Endothelial cell of umbilical vein (primary cell): ENCODE measurements around the gene LGALS4. TPM values are rescaled to one million over a fixed set of nuclear protein-coding genes. Genes with fewer than 3 reads are reported as not detected.

ENCODE experiments used
- BruUV-seq: library from RNA; stranded (reverse); fragments of 400-500 nt; replicated peaks from 2 replicates; lab custom pipeline; 2021; lab: Mats Ljungman, UMichigan
- CTCF ChIA-PET: fragments of 300-600, 350-600 bp; sonication (Branson Sonifier 250); formaldehyde crosslinking; loops from one replicate; lab custom pipeline; 2021; ENCODE audit warnings: antibody characterized with exemption, inconsistent platforms; lab: Charles Lee
- POLR2A ChIA-PET: fragments of 300-600, 350-600 bp; sonication (Branson Sonifier 250); formaldehyde crosslinking; loops from one replicate; lab custom pipeline; 2021; ENCODE audit warnings: antibody characterized with exemption, inconsistent platforms; lab: Charles Lee
- DNase-seq: peaks from one replicate; pipeline ENCODE4 v3.0.0-alpha.2; 2011; ENCODE audit warnings: low read depth, low spot score
- FAIRE-seq: peaks from 2 replicates; lab custom pipeline; 2011; peaks lifted over from hg19 to GRCh38; lab: Jason Lieb, UNC
- H2AFZ ChIP-seq: 2 replicates; pipeline ENCODE4 v1.6.0; 2012; ENCODE audit warnings: low read depth, low read length, control low read depth, inconsistent platforms
- H3K27ac ChIP-seq: 2 replicates; pipeline ENCODE4 v1.5.1; 2011; ENCODE audit warnings: low read depth, mild to moderate bottlenecking, control low read depth, low read length, moderate library complexity; ENCODE audit not compliant: insufficient read depth
- H3K27me3 ChIP-seq, 2 experiments: 2 replicates each; pipeline versions ENCODE4 v1.6.0 to v1.6.1; 2011; ENCODE audit warnings: low read length in 2 of 2, mixed read lengths in 1 of 2; ENCODE audit not compliant: control insufficient read depth in 2 of 2, insufficient read depth in 2 of 2
- H3K36me3 ChIP-seq, 2 experiments: 2 replicates in 1 of 2; 3 replicates in 1 of 2; pipeline ENCODE4 v1.5.1; 2011; ENCODE audit warnings: low read length in 2 of 2, mild to moderate bottlenecking in 1 of 2, moderate library complexity in 1 of 2; ENCODE audit not compliant: control insufficient read depth in 2 of 2, insufficient read depth in 2 of 2; ENCODE audit errors: extremely low read depth in 1 of 2
- H3K4me1 ChIP-seq: 3 replicates; pipeline ENCODE4 v1.5.1; 2011; ENCODE audit warnings: mild to moderate bottlenecking, low read length; ENCODE audit not compliant: control insufficient read depth, insufficient read depth; ENCODE audit errors: extremely low read depth
- H3K4me2 ChIP-seq: 2 replicates; pipeline ENCODE4 v1.6.1; 2011; ENCODE audit warnings: low read length, control low read depth, mixed read lengths; ENCODE audit not compliant: insufficient read depth
- H3K4me3 ChIP-seq, 3 experiments: fragments of 200-600 bp in 1 of 3; sonication (generic), shearing (Covaris generic) in 1 of 3; replicated peaks in 1 of 3; 2 replicates each; pipeline ENCODE4 v1.5.1; 2011 to 2016; ENCODE audit warnings: control low read depth in 3 of 3, low read length in 3 of 3, mild to moderate bottlenecking in 2 of 3, inconsistent platforms in 1 of 3, low read depth in 1 of 3, moderate library complexity in 1 of 3; ENCODE audit not compliant: insufficient read depth in 1 of 3
- H3K79me2 ChIP-seq: 2 replicates; pipeline ENCODE4 v1.6.0; 2012; ENCODE audit warnings: low read length, inconsistent platforms; ENCODE audit not compliant: control insufficient read depth, insufficient read depth
- H3K9ac ChIP-seq: replicated peaks from 2 replicates; pipeline ENCODE3; 2011; ENCODE audit warnings: low read length, control low read depth; ENCODE audit not compliant: insufficient read depth; ENCODE audit errors: extremely low read depth
- H3K9me1 ChIP-seq: replicated peaks from 3 replicates; pipeline ENCODE4 v1.6.0; 2011; ENCODE audit warnings: mild to moderate bottlenecking, low read length; ENCODE audit not compliant: control insufficient read depth, insufficient read depth; ENCODE audit errors: extremely low read depth
- H3K9me3 ChIP-seq: replicated peaks from 2 replicates; pipeline ENCODE4 v1.5.1; 2012; ENCODE audit warnings: low read length, inconsistent platforms; ENCODE audit not compliant: control insufficient read depth, insufficient read depth
- H4K20me1 ChIP-seq: replicated peaks from 2 replicates; pipeline ENCODE3; 2011; ENCODE audit warnings: mild to moderate bottlenecking, low read length; ENCODE audit not compliant: control insufficient read depth, insufficient read depth; ENCODE audit errors: extremely low read depth
- CTCF ChIP-seq, 2 donors: IDR thresholded peaks; 1 replicate in 1 of 2; 2 replicates in 1 of 2; pipeline ENCODE4 v1.5.1; 2011; ENCODE audit warnings: low read length in 2 of 2, mild to moderate bottlenecking in 2 of 2, moderate library complexity in 2 of 2, control low read depth in 1 of 2, inconsistent platforms in 1 of 2, low read depth in 1 of 2; ENCODE audit not compliant: insufficient read depth in 1 of 2; ENCODE audit errors: extremely low read depth in 1 of 2
- EZH2 ChIP-seq: IDR thresholded peaks from 2 replicates; pipeline ENCODE4 v1.6.1; 2012; ENCODE audit warnings: borderline replicate concordance, low read depth, mild to moderate bottlenecking, moderate library complexity, low read length, inconsistent platforms; ENCODE audit not compliant: severe bottlenecking
- FOS ChIP-seq: IDR thresholded peaks from 2 replicates; pipeline ENCODE4 v1.6.1; 2011; ENCODE audit warnings: mild to moderate bottlenecking, low read length, moderate library complexity, borderline replicate concordance; ENCODE audit not compliant: insufficient read depth
- GATA2 ChIP-seq: IDR thresholded peaks from 2 replicates; pipeline ENCODE4 v1.7.0; 2011; ENCODE audit warnings: low read depth, mild to moderate bottlenecking, moderate library complexity, mixed read lengths, low read length; ENCODE audit not compliant: insufficient read length, insufficient read depth
- JUN ChIP-seq: IDR thresholded peaks from 2 replicates; pipeline ENCODE4 v1.6.1; 2011; ENCODE audit warnings: borderline replicate concordance, low read depth; ENCODE audit not compliant: insufficient read length, insufficient read depth
- MAX ChIP-seq: IDR thresholded peaks from 2 replicates; pipeline ENCODE4 v1.6.1; 2011; ENCODE audit not compliant: insufficient read depth, insufficient read length
- MYC ChIP-seq: IDR thresholded peaks from one replicate; pipeline ENCODE4 v1.6.1; 2011; ENCODE audit warnings: mild to moderate bottlenecking, low read depth, low read length
- POLR2A ChIP-seq: IDR thresholded peaks from 2 replicates; pipeline ENCODE4 v1.6.1; 2012; ENCODE audit warnings: low read depth, mild to moderate bottlenecking, control low read depth, low read length
- POLR2AphosphoS5 ChIP-seq: IDR thresholded peaks from 2 replicates; pipeline ENCODE4 v1.6.1; 2012; ENCODE audit warnings: low read depth, mild to moderate bottlenecking, control low read depth, low read length, moderate library complexity; ENCODE audit not compliant: insufficient read depth
- dilution Hi-C: fragments of 300-500 bp; cut with MboI; formaldehyde crosslinking; loops from one replicate; pipeline ENCODE4 v1.15.0; 2019; ENCODE audit warnings: low sequenced_read_pairs; ENCODE audit not compliant: extremely low pct_ligation_motif_present
- intact Hi-C: fragments of 100-400 bp; cut with micrococcal nuclease; formaldehyde crosslinking; loops from one replicate; pipeline ENCODE4 v1.10.0; 2022
- polyA plus RNA-seq, 4 experiments: library from polyadenylated mRNA; depleted of rRNA in 3 of 4; stranded (reverse) in 3 of 4; unstranded in 1 of 4; fragments of >200 nt; gene quantifications; 2 replicates each; pipeline versions ENCODE4 v1.2.1 to v1.2.3, GENCODE V29; 2011 to 2012; ENCODE audit warnings: missing spikeins in 1 of 4
- total RNA-seq: library from RNA; stranded (reverse); gene quantifications from 2 replicates; pipeline ENCODE4 v1.2.3, GENCODE V29; 2021

Gene LGALS4
- total and polyA plus RNA-seq, 2 donors (not counting 3 experiments of a cell fraction or from before 2014, with no cell fraction given): 0.19 TPM; not detected in 1

- Histone ChIP-seq H3K9me1 (no peaks in the 10 kb centered on the region), H3K4me2 (no peak overlapping the region), H2AFZ (no peak overlapping the region), H4K20me1 (no peaks in the 10 kb centered on the region), H3K27ac (no peak overlapping the region), H3K4me3 (no peak overlapping the region), H3K4me1 (peaks cover 2% of the 10 kb centered on the region), H3K9ac (no peak overlapping the region), H3K36me3 (no peaks in the 10 kb centered on the region), H3K9me3 (no peaks in the 10 kb centered on the region), H3K27me3 (peaks cover 0 to 5% of the 10 kb centered on the region in 2 experiments), H3K79me2 (no peaks in the 10 kb centered on the region)
- intact Hi-C loops (no loop called here), dilution Hi-C loops (no loop called here)
- ChIA-PET CTCF (no interaction called here), POLR2A (no interaction called here)
- BruUV-seq: no TSS peak
- TF ChIP-seq MYC: no peak
- TF ChIP-seq POLR2AphosphoS5: no peak
- no peak for TF ChIP-seq CTCF (IDR thresholded peaks at IDR 0.05; ENCODE audit: extremely low read depth in 1 of 2, insufficient read depth in 1 of 2, low read depth in 1 of 2, low read length in 2 of 2)
- TF ChIP-seq POLR2A: no peak
- TF ChIP-seq GATA2: no peak
- TF ChIP-seq MAX: no peak
- no peak for TF ChIP-seq FOS
- no peak for TF ChIP-seq EZH2
- TF ChIP-seq JUN: no peak
- DNase-seq (no peak), FAIRE-seq (no peak)
Observed at GRCh38 chr19:38781058-38781457, 31.7 kb downstream of the LGALS4 start.
